Activated T-cell treated with anti-CD3 and anti-CD28 coated beads for 24 hours (primary cell): ENCODE data around the gene SLAMF9.

Source experiments
- DNase-seq: peaks from one replicate; pipeline ENCODE4 v3.0.0-alpha.2; 2020; ENCODE audit warnings: low read depth

Gene SLAMF9

DNA sequence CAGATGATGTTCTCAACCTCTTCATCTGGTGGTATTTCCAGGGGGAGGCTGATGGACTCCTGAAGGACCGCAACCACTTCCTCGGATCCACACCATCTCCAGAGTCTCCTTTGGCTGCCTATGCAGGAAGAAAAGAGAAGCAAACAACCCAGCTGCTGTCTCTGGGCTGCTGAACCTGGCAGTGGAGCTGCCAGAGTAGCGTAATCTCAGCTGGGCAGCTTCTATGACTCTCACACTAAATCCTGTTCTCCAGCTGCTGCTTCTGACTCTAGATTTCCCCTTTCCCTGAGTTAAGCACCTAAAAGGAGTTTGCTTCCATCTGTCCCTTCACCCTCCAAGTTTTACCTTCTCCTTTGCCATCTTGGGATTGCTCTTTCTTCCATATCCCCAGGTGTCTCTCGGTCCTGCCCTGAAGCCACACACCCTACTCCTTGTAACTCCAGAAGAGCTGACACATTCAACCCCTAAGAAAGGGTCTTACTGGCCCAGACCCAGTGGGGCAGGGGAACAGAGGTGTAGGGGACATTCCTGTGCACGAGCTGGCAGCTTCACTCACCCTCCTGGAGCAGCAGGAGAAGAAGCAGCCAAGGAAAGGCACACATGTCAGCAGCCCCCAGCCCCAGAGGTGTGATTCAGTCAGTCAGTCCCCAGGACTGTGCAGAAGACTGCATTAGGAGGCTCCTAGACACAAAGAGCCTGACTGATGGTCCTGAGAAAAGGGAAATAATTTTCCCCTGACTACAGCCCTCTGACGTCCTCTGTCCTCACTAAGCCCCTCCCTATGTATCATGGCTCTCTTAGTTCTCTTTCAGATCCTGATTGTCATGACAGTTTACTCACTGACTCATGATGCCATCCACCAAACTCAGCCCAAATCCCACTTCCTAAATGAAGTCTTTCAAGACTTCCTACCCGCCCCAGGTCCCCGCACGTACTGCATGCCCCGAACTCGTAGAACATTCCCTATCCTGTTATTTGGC lies at the start of gene SLAMF9:
Gene SLAMF9 (minus strand): TSS at position 702 of the 980 bp plus-strand sequence. CDS start 100 bp downstream, at position 602.
- DNase-seq: no peak

DNA sequence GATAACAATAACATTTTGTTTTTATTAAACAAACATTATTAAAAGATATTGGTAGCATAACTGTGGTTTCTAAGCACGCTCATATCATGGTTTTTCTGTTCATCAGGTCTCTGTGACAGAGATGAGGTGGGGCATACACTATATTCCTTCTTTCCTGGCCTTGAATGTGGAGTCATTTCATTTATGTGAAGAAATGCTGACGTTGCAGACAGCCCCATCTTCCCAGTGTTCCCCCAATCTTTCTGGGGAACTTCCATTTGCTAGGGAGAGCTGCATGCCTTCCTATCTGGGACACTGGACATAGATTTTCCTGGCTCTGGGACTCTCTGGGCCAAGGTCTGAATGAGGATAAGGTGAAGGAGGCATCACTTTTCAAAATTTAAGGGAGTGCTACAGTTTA lies 47.4 kb upstream of the SLAMF9 start:
- no peak for DNase-seq

GRCh38 chr1:159999204-159999603 lies 45.2 kb upstream of the SLAMF9 start:
- no peak for DNase-seq

DNA sequence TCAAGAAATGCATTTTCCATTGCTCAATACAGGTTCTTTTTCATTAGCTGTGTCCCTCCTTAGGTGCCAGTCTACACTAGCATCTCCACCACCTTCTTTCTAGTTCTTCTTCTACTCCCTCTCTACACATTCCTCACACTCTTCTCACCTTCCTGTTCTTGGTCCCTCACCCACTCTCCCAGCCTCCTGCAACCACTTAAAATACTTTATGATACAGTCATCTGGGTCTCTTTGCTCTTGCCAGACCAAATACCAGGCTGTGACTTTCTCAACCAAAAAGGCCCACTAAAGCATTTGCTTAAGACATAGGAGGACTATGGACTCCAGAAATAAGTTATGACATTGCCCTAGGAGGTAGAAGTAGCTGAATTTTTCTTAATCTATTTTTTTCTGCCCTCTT lies 42.6 kb upstream of the SLAMF9 start:
- DNase-seq: no peak

- no peak for DNase-seq
Measured at GRCh38 chr1:159994896-159995295, 40.9 kb upstream of the SLAMF9 start.

DNA sequence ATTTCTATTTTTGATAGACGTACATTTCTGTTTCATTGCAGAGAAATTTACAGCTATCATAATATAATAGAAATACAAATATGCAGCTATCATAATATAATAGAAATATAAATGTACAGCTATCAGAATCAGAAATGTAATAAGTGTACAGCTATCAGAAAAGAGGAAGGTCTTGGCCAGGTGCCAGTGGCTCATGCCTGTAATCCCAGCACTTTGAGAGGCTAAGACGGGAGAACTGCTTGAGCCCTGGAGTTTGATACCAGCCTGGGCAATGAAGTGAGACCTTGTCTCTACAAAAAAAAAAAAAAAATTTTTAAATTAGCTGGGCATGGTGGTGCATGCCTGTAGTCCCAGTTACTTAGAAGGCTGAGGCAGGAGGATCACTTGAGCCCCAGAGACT lies 39.9 kb upstream of the SLAMF9 start:
- no peak for DNase-seq

GRCh38 chr1:159992161-159992560 lies 38.1 kb upstream of the SLAMF9 start:
- no peak for DNase-seq

- no peak for DNase-seq
Measured at GRCh38 chr1:159991513-159991912, 37.5 kb upstream of the SLAMF9 start.

- DNase-seq: no peak
Measured at GRCh38 chr1:159990005-159990404, 36.0 kb upstream of the SLAMF9 start.

GRCh38 chr1:159989581-159989980 lies 35.5 kb upstream of the SLAMF9 start:
- no peak for DNase-seq

GRCh38 chr1:159988006-159988405 lies 34.0 kb upstream of the SLAMF9 start:
- DNase-seq: no peak

DNA sequence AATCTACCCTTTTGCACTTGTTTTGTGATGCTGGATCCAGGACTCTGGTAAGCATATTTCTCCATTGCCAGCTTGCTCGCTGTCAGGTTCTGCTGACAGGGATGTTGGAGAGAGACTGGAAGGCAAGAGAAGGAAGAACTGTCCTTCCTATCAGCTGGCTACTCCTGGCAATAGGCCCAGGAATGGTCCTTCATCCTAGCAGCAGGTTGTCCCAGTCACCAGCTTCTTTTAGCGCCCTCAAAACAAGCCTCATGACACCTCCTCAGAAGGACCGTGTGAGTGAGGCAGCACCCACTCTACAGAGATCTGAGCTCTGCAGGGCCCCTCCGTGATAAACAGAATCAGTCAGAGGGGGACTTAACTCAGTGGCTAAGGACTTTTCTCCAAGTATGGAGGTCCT lies 33.1 kb upstream of the SLAMF9 start:
- DNase-seq: no peak

- DNase-seq: no peak
Measured at GRCh38 chr1:159986531-159986930, 32.5 kb upstream of the SLAMF9 start.

DNA sequence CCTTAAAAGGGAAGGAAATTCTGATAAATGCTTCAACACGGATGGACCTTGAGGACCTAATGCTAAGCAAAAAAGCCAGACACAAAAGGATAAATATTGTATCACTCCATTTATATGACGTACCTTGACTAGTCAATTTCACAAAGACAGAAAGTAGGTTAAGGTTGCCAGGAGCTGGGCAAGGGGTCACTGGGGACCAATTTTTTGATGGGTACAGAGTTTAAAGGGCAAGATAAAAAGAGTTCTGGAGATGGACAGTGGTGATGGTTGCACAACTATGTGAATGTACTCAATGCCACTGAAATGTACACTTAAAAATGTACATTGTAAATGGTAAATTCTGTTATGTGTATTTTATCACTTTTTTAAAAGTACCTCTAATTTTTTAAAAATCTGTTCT lies 32.1 kb upstream of the SLAMF9 start:
- DNase-seq: no peak

DNA sequence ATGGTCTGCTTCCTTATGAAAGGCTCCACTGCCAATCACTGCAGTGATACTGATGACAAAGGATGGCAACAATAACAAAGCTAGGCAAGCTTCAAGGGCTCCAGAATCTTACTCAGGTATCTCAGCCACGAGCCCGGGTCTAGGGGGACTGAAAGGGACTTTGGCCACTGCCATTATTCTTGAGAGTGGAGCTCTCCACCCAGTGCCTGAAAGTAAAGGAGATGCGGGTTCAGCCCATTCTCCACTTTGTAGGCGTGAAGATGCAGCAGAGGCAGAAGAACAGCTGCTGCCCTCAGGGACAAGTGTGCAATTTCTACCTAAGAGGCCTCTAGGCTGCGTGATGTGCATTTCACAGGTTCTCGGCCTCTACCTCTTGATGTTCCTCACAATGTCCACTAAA lies 31.4 kb upstream of the SLAMF9 start:
- DNase-seq: no peak

DNA sequence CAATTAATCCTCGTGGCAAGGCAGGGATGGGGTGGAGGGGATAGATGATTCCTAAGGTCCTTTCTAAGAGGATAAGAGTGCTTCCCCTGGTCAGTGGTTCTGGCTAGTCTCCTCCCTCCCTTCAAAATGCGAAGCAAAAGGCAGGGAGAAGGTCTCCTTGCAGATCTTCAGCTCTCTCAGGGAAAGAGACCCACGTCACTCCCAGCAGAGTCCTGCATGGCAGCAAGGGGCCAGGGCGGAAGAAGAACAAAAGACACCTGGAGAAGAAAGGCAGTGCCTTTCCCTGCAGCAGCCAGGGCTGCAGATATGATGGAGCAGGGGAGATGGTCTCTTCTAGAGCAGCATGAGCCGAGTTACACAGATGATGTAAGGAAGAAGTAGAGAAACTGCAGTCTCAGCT lies 29.6 kb upstream of the SLAMF9 start:
- no peak for DNase-seq

- no peak for DNase-seq
Measured at GRCh38 chr1:159982280-159982679, 28.2 kb upstream of the SLAMF9 start.

DNA sequence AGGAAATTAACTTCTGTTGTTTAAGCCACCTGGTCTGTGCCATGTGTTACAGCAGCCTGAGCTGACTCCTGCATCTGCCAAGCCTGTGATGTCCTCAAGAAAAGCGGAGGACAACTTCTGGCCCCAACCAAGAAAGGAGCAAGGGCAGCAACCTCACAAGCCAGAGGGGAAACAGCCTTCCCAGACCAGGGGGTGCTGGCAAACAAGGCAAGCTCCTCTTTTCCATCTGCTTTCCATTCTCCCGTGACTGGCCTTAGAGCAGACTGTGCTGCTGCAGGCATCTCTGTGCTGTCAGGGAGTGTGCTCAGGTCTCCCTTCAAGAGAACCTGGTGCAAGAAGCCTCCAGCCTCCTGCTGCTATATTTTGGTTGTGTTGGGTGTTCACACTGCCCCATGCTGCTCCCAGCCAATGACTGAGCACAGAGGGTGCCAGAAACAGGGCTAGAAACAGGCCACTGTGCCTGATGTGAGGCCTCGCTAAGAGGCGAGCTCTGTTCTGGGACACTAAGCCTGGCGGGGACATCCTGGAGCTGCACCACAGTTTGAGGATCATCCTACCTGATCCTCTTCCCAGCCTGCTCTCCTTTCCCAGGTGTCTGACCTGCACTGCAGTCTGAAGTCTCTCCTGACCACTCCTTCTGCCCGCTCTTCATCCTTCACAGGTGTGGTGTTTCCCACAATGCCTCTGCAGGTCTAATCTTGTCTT lies 27.5 kb upstream of the SLAMF9 start:
- no peak for DNase-seq

- no peak for DNase-seq
Measured at GRCh38 chr1:159980786-159981185, 26.7 kb upstream of the SLAMF9 start.

- DNase-seq: no peak
Measured at GRCh38 chr1:159980076-159980475, 26.0 kb upstream of the SLAMF9 start.

GRCh38 chr1:159979257-159979656 lies 25.2 kb upstream of the SLAMF9 start:
- no peak for DNase-seq

- DNase-seq: no peak
Measured at GRCh38 chr1:159978107-159978398, 24.0 kb upstream of the SLAMF9 start.

DNA sequence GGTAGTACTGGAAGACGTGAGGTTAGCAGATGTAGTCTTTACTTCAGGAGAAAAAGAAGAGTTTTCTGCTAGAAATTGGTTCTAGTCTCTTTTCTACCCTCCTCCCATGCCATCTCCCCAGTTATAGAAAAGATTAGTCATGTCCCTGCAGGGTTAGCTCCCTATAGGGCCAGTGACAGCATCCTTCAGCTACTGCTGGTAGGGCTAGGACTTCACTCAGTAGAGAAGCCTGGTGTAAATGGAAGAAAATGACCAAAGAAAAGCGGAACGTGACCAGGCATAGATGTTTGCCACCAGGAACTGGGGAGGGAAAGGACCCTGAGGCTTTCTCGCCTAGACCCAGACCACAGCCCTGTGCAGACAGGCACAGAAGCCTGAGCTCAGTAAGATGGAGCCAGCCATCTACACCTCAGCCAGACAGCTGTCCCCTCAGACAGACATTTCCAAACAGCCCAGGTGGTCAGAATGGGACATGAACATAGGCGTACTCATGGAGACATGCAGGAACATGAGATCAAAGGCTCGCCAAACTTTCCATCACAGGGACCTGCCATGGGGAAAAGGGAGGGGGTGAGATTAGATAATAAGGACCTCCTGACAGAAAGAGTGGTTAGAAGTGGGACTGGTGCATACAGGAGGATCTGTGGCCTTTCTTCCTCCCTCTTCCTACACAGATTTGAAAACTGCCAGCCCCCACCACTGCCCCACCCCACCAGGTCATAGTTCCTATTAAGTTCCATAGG lies 23.5 kb upstream of the SLAMF9 start:
- no peak for DNase-seq
